SU-DHL-6 (cell line): ENCODE results near the gene FOXQ1.

ENCODE experiments used
- H2AFZ ChIP-seq: fragments of 200-600 bp; sonication (generic); 2 replicates; pipeline ENCODE4 v1.6.1; 2014; ENCODE audit warnings: low read depth, mild to moderate bottlenecking, moderate library complexity, mixed read lengths, antibody characterized with exemption, low read length; ENCODE audit not compliant: severe bottlenecking
- H3F3A ChIP-seq: fragments of 200-600 bp; shearing (Covaris generic); 2 replicates; pipeline ENCODE4 v1.6.0; 2016; ENCODE audit warnings: antibody characterized with exemption, mild to moderate bottlenecking; ENCODE audit not compliant: insufficient read depth
- H3K27ac ChIP-seq: fragments of 200-600 bp; sonication (generic); 2 replicates; pipeline ENCODE4 v1.5.1; 2016; ENCODE audit warnings: low read depth, mild to moderate bottlenecking, low read length, moderate library complexity, mixed read lengths
- H3K27me3 ChIP-seq: fragments of 200-600 bp; sonication (generic), shearing (Covaris generic); 2 replicates; pipeline ENCODE4 v1.6.0; 2014; ENCODE audit warnings: mild to moderate bottlenecking, low read length
- H3K36me3 ChIP-seq: fragments of 200-600 bp; sonication (generic); 2 replicates; pipeline ENCODE4 v1.6.1; 2014; ENCODE audit warnings: mild to moderate bottlenecking, low read length, mixed read lengths
- H3K4me2 ChIP-seq: fragments of 300-600, 200-600 bp; shearing (Covaris generic), sonication (generic); 2 replicates; pipeline ENCODE4 v1.6.0; 2014; ENCODE audit warnings: low read length, low read depth, mild to moderate bottlenecking; ENCODE audit not compliant: poor library complexity, severe bottlenecking
- H3K4me3 ChIP-seq: fragments of 200-600 bp; sonication (generic); 2 replicates; pipeline ENCODE4 v1.5.1; 2014; ENCODE audit warnings: antibody characterized with exemption, low read length, mild to moderate bottlenecking, mixed read lengths; ENCODE audit not compliant: insufficient read depth, poor library complexity, severe bottlenecking
- H3K79me2 ChIP-seq: fragments of 200-600 bp; sonication (generic); 2 replicates; pipeline ENCODE4 v1.6.1; 2014; ENCODE audit warnings: mild to moderate bottlenecking, low read length, moderate library complexity; ENCODE audit not compliant: insufficient read depth
- H3K9ac ChIP-seq: fragments of 200-600 bp; sonication (generic); 2 replicates; pipeline ENCODE4 v1.7.0; 2014; ENCODE audit warnings: mild to moderate bottlenecking, low read length
- H3K9me2 ChIP-seq: fragments of 200-600 bp; sonication (generic); replicated peaks from 2 replicates; pipeline ENCODE4 v1.6.1; 2014; ENCODE audit warnings: low read length; ENCODE audit not compliant: insufficient read depth
- H3K9me3 ChIP-seq: fragments of 200-600 bp; sonication (generic); 2 replicates; pipeline ENCODE4 v1.6.1; 2014; ENCODE audit warnings: low read length, mixed read lengths; ENCODE audit not compliant: insufficient read depth
- H4K20me1 ChIP-seq: fragments of 200-600 bp; sonication (generic); 2 replicates; pipeline ENCODE4 v1.6.1; 2014; ENCODE audit warnings: low read depth, mild to moderate bottlenecking, antibody characterized with exemption, low read length, moderate library complexity, mixed read lengths
- CTCF ChIP-seq: fragments of 200-600 bp; sonication (generic); IDR thresholded peaks from one replicate; pipeline ENCODE4 v1.5.1; 2017; ENCODE audit warnings: antibody characterized with exemption, mild to moderate bottlenecking, low read length, moderate library complexity; ENCODE audit not compliant: insufficient read depth, poor library complexity, severe bottlenecking
- EZH2phosphoT487 ChIP-seq: fragments of 200-600 bp; sonication (generic), shearing (Covaris generic); conservative IDR thresholded peaks from 2 replicates; pipeline ENCODE4 v1.6.1; 2018; ENCODE audit warnings: mild to moderate bottlenecking, antibody characterized with exemption, low read length, moderate library complexity, mixed read lengths

Gene FOXQ1

GRCh38 chr6:1281746-1282145, 30.2 kb upstream of the FOXQ1 start:
- TF ChIP-seq EZH2phosphoT487 (no peak), CTCF (no peak)
- no peak overlapping the region for H3K9ac ChIP-seq
- H3K27me3 ChIP-seq = no peaks in the 10 kb centered on the region
- H3F3A ChIP-seq = no peaks in the 10 kb centered on the region
- H3K36me3 ChIP-seq = no peaks in the 10 kb centered on the region
- H3K79me2 ChIP-seq = no peaks in the 10 kb centered on the region
- no peak overlapping the region for H3K4me3 ChIP-seq
- no peaks in the 10 kb centered on the region for H3K9me2 ChIP-seq
- H4K20me1 ChIP-seq = no peaks in the 10 kb centered on the region
- no peaks in the 10 kb centered on the region for H3K9me3 ChIP-seq
- H3K4me2 ChIP-seq = no peak overlapping the region
- no peak overlapping the region for H3K27ac ChIP-seq
- H2AFZ ChIP-seq = no peak overlapping the region

DNA sequence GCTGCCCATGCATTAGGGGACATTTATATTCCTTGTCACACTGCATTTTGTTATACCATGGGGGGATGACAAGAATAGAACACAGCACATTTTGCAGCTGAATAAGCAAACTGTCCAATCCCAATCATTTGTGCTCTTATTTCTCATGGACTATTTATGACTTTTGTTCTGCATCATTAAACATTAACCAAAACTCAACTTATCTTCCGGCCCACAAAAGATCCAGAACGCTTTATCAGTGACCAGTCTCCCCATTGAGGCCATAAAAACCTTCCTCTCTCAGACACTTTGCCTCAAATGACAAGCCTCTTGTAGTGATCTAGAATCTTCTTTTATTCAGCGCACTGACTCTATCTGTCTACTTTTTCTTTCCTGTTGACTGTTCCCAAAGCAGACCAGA, 28.4 kb upstream of the FOXQ1 start:
- Histone ChIP-seq H3K4me3 (no peak overlapping the region), H3K27ac (no peak overlapping the region), H3F3A (no peaks in the 10 kb centered on the region), H3K4me2 (no peak overlapping the region), H4K20me1 (no peaks in the 10 kb centered on the region), H3K9me3 (no peaks in the 10 kb centered on the region), H3K9me2 (no peaks in the 10 kb centered on the region), H3K9ac (no peak overlapping the region), H2AFZ (no peak overlapping the region), H3K27me3 (no peaks in the 10 kb centered on the region), H3K36me3 (no peaks in the 10 kb centered on the region), H3K79me2 (no peaks in the 10 kb centered on the region)
- TF ChIP-seq CTCF (no peak), EZH2phosphoT487 (no peak)

- no peaks in the 10 kb centered on the region for H3K9me3 ChIP-seq
- H2AFZ ChIP-seq = no peak overlapping the region
- H3K27ac ChIP-seq = no peak overlapping the region
- H3K9me2 ChIP-seq = no peaks in the 10 kb centered on the region
- H4K20me1 ChIP-seq = no peaks in the 10 kb centered on the region
- no peak overlapping the region for H3K9ac ChIP-seq
- no peaks in the 10 kb centered on the region for H3F3A ChIP-seq
- H3K4me2 ChIP-seq = no peak overlapping the region
- TF ChIP-seq EZH2phosphoT487 (no peak), CTCF (no peak)
- H3K4me3 ChIP-seq = no peak overlapping the region
- H3K79me2 ChIP-seq = no peaks in the 10 kb centered on the region
- no peaks in the 10 kb centered on the region for H3K36me3 ChIP-seq
- H3K27me3 ChIP-seq = no peaks in the 10 kb centered on the region
Observed at GRCh38 chr6:1285556-1285955, 26.3 kb upstream of the FOXQ1 start.

GRCh38 chr6:1285956-1286355, 25.9 kb upstream of the FOXQ1 start:
- Histone ChIP-seq H3F3A (no peaks in the 10 kb centered on the region), H3K27me3 (no peaks in the 10 kb centered on the region), H3K4me3 (no peak overlapping the region), H3K27ac (no peak overlapping the region), H3K79me2 (no peaks in the 10 kb centered on the region), H3K9ac (no peak overlapping the region), H3K4me2 (no peak overlapping the region), H3K36me3 (no peaks in the 10 kb centered on the region), H3K9me2 (no peaks in the 10 kb centered on the region), H4K20me1 (no peaks in the 10 kb centered on the region), H3K9me3 (no peaks in the 10 kb centered on the region), H2AFZ (no peak overlapping the region)
- TF ChIP-seq CTCF (no peak), EZH2phosphoT487 (no peak)
